Measurements from ENCODE around the gene GNG12.
A peak's percentile ranks its signal among the peaks of the same experiment; 100 is the strongest.

GNG12 gene

DNA sequence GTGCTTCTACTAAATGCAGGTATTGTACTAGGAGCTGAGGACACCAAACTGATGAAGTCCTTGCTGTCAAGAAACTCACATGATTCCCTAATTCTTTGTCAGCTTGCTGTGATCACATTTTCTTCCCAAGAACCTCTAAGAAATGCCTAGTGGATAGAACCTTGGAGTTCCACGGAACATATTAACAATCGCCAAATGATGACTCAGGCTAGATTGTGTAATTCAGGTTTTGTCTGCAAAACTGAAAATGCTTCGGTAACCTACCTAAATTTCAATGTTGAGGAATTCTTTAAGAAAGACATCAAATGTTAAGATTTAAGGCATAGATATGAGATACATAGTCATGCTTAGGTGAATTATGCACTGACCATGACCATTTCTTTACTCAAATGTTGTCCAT is 150.0 kb downstream of the GNG12 start:
- FAIRE-seq = no peak
- DNase-seq (ENCODE audit: insufficient read length) = no peak
- TF ChIP-seq POLR2A (IDR thresholded peaks at IDR 0.05; ENCODE audit: low read depth, low read length) (no peak), POLR2AphosphoS5 (IDR thresholded peaks at IDR 0.05; ENCODE audit: low read depth, low read length) (no peak), TAF1 (IDR thresholded peaks at IDR 0.05; ENCODE audit: borderline replicate concordance, low read depth, low read length) (no peak)

DNA sequence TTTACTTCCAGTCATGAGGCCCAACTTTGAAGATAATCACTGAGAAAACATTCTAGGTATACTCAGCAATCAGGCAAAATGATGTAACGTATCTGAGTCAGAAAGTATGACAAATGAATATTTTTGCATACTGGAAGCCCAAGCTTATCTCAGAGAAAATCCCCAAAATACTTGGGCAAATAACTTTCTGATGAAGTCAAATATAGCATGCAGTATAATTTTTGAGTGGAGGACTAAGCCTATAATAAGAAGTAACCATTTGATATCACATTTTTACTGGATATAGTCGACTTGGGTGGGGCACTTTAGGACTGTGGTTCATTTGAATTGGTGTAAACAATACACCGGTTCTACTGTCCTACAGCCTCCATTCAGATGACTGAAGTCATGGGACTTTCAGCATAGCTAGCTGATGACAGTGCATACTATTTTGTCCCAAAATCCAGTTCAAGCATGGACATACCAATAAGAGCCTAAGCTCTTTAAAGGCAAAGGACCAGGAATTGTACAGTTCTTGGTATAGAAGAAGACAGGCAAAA is 150.5 kb downstream of the GNG12 start:
- DNase-seq (ENCODE audit: insufficient read length) (no peak), FAIRE-seq (no peak)

DNA sequence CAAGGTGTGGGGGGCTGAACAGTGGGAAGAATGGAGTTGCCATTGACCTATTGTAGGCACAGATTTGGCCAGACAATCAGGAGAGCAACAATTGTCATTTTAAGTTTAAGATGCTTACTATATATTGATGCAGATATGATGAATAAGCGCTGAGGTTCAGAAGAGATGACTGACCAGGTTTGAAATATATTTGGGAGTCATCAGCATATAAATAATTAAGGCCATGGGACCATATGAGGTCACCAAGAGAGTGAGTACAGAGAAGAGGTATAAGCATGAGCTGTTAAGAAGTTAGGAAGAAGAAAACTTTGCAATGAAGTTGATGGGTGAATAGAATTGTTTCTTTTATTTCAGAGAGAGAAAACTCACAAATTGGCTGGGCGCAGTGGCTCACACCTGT is 152.8 kb downstream of the GNG12 start:
- FAIRE-seq (no peak), DNase-seq (ENCODE audit: insufficient read length) (no peak)
- TF ChIP-seq TAF1 (IDR thresholded peaks at IDR 0.05; ENCODE audit: borderline replicate concordance, low read depth, low read length) (no peak), POLR2AphosphoS5 (IDR thresholded peaks at IDR 0.05; ENCODE audit: low read depth, low read length) (no peak), POLR2A (IDR thresholded peaks at IDR 0.05; ENCODE audit: low read depth, low read length) (no peak)

More for the DNA sequence above, 150.5 kb downstream of the GNG12 start:
- no peak for TF ChIP-seq POLR2AphosphoS5 (IDR thresholded peaks at IDR 0.05; ENCODE audit: low read depth, low read length)
- no peak for TF ChIP-seq TAF1 (IDR thresholded peaks at IDR 0.05; ENCODE audit: borderline replicate concordance, low read depth, low read length)
- TF ChIP-seq POLR2A (IDR thresholded peaks at IDR 0.05; ENCODE audit: low read depth, low read length) = no peak

DNA sequence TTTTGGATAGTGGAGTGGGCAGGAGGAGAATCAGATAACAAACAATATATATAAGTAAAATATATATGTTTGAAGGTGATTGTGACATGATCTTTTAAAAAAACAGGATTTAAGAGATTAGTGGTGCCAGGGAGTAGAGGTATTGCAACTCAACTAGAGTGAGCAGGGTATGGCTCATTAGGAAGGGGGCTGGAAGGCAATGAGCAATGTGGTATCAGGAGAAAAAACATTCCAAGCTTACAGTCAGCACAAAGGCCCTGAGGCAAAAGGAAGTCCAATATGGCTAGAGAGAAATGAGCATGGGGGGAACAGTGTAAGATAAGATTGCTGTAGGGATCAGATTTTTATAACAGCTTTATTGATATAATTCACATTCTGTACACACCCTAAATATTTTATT is 153.6 kb downstream of the GNG12 start:
- TF ChIP-seq POLR2A (IDR thresholded peaks at IDR 0.05; ENCODE audit: low read depth, low read length) = no peak
- DNase-seq (ENCODE audit: insufficient read length) = no peak
- FAIRE-seq = no peak

DNA sequence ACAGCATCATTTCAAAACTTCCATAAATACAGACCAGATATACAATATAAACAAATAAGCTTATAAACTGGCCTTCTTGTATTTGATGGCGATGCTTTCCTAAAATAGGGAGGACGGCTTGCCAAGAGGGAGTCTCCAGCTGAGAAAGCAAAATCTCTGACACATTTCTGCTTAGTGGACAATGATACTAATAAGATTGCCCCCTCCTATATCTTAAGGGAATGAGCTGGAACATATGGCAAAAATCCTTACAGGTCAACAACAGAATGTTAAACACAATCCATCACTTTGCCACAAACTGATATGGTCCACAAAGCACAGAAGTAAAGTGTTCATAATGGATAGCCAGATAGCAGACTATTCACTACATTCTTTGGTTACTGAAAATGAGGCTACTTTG is 155.3 kb downstream of the GNG12 start:
- FAIRE-seq = no peak
- TF ChIP-seq POLR2AphosphoS5 (IDR thresholded peaks at IDR 0.05; ENCODE audit: low read depth, low read length) = no peak
- no peak for TF ChIP-seq TAF1 (IDR thresholded peaks at IDR 0.05; ENCODE audit: borderline replicate concordance, low read depth, low read length)
- no peak for TF ChIP-seq POLR2A (IDR thresholded peaks at IDR 0.05; ENCODE audit: low read depth, low read length)

DNA sequence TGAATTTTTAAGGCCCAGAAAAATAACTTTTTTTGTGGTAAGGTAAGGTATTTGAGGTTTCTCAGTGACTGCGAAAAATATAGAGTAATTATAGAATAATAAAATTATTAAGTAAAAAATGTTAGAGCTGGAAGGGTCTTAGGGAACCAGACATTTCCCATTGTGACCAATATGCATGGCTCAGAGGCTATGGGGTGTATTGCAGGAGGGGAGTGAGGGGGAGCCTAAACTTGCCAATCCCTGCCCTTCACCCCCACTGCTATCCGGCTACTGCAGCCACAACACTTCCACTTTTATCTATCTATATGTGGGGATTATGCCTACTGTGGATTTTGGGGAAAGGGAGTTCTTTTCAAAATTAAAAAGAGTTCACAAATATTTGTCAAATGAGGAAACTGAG is 155.9 kb downstream of the GNG12 start:
- TF ChIP-seq POLR2AphosphoS5 (IDR thresholded peaks at IDR 0.05; ENCODE audit: low read depth, low read length) (no peak), TAF1 (IDR thresholded peaks at IDR 0.05; ENCODE audit: borderline replicate concordance, low read depth, low read length) (no peak), POLR2A (IDR thresholded peaks at IDR 0.05; ENCODE audit: low read depth, low read length) (no peak)
- FAIRE-seq = no peak
- DNase-seq (ENCODE audit: insufficient read length) = no peak

More for the DNA sequence above, 155.3 kb downstream of the GNG12 start:
- DNase-seq (ENCODE audit: insufficient read length) = no peak

DNA sequence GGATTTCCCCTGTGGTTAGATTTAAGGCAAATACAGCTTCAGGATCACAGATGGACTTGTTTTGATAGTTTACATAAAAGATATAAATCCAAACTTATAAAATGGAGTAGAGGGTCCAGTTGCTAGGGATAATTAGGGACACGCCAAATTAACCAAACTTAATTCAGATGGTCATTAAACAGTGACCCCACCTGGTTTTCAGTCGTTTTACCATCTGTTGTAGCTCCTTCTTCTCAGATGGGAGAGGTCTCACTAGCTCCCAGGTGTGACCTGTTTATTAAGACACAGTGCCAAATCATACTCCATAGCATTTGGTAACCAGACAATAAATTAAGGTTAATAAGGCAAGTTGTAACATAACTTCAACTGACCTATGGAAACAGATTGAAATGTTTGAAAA is 156.3 kb downstream of the GNG12 start:
- TF ChIP-seq POLR2AphosphoS5 (IDR thresholded peaks at IDR 0.05; ENCODE audit: low read depth, low read length) (no peak), TAF1 (IDR thresholded peaks at IDR 0.05; ENCODE audit: borderline replicate concordance, low read depth, low read length) (no peak), POLR2A (IDR thresholded peaks at IDR 0.05; ENCODE audit: low read depth, low read length) (no peak)
- no peak for DNase-seq (ENCODE audit: insufficient read length)
- FAIRE-seq = no peak

DNA sequence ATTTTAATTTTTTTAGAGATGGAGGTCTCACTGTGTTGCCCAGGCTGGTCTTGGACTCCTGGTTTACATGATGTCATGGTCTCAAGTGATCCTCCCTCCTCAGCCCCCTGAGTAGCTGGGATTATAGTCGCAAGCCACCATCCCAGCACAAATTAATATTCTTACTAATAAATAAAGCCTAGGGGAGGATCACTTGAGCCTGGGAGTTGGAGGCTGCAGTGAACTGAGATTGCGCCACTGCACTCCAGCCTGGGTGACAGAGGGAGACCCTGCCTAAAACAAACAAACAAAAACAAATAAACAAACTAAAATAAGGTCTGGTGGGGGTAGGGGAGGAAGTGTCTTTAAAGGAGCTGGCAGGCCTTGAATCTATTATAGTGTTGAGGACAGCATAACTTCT is 157.0 kb downstream of the GNG12 start:
- TF ChIP-seq POLR2A (IDR thresholded peaks at IDR 0.05; ENCODE audit: low read depth, low read length) = no peak
- FAIRE-seq (no peak), DNase-seq (ENCODE audit: insufficient read length) (no peak)

DNA sequence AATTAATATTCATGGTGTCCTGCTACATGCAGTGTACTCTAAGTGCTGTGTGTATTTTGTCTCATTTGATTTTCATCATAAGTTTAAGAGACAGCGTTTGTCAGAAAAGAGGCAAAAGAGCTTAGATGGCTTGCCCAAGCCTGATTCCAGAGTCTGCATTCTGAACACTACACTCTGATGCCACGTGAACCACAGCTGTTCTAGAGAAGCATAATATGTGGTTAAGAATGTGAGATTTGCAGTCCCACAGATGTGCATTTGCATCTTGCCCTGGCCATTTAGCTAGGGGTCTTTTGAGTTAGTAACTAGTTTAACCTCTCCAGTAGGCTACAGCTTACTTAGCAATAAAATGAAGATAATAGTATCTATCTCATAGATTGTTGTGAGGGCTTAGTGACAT is 157.5 kb downstream of the GNG12 start:
- FAIRE-seq (no peak), DNase-seq (ENCODE audit: insufficient read length) (no peak)
- no peak for TF ChIP-seq POLR2AphosphoS5 (IDR thresholded peaks at IDR 0.05; ENCODE audit: low read depth, low read length)
- TF ChIP-seq POLR2A (IDR thresholded peaks at IDR 0.05; ENCODE audit: low read depth, low read length) = no peak
- TF ChIP-seq TAF1 (IDR thresholded peaks at IDR 0.05; ENCODE audit: borderline replicate concordance, low read depth, low read length) = no peak

DNA sequence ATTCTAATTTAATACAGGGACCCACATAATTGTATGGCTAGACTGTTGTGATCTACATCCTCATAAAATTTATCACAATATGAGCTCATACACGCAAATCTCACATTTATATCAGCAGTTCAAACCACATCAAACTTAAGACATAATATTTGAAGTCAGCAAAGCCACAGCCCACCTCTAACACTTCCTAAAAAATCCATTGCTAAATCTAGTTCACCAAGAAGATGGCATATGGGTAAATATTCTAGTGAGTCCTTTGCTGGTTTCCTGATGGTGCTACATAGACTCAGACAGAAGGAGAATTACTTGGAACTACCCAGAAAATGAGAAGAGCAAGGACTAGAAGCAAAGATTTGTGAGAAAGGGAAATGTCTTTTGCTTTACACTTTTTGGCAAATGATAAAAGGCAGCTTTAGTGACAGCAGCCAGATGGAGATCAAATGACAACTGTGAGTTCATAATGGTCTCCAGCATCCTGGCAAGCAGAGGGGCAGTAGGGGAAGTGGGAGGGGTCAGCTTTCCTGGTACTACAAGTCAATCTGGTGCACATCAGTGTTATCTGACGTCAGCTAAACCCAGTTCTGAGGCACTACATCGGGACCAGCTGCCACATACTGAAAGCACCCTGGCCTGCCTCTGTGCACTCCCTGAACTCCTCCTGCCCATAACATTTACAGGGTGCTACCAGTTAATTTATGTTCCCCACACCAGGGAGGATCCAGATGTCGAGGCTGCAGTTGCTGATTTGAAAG is 158.8 kb downstream of the GNG12 start:
- TF ChIP-seq POLR2A (IDR thresholded peaks at IDR 0.05; ENCODE audit: low read depth, low read length) = no peak
- TF ChIP-seq POLR2AphosphoS5 (IDR thresholded peaks at IDR 0.05; ENCODE audit: low read depth, low read length) = no peak
- TF ChIP-seq TAF1 (IDR thresholded peaks at IDR 0.05; ENCODE audit: borderline replicate concordance, low read depth, low read length) = no peak
- FAIRE-seq (peak; percentile 17), DNase-seq (ENCODE audit: insufficient read length) (no peak)

DNA sequence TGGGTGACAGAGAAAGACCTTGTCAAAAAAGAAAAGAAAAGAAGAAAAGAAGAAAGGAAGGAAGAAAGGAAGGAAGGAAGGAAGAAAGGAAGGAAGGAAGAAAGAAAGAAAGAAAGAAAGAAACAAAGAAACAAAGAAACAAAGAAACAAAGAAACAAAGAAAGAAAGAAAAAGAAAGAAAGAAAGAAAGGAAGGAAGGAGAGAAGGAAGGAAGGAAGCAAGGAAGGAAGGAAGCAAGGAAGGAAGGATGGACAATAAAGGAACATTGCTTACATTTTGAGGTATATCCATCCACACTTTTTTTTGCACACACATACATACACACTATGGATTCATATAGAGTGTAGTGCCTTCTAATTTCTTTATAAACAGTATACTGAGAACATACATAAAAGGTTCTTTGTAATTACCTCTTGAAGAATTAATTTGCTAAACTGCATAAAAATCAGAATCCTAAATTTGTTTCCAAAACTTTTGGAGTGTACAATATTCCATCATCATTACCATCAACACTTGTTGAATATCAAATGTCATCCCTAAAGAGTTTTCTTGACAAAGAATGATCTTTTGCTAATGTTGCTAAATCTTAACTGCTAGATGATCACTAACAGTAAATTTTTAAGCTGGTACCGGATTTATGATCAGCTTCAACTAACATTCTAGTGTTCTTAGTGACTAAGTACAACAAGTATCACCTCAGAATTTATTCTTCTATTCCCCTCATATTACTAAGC is 159.6 kb downstream of the GNG12 start:
- no peak for TF ChIP-seq POLR2A (IDR thresholded peaks at IDR 0.05; ENCODE audit: low read depth, low read length)
- TF ChIP-seq TAF1 (IDR thresholded peaks at IDR 0.05; ENCODE audit: borderline replicate concordance, low read depth, low read length) = no peak
- TF ChIP-seq POLR2AphosphoS5 (IDR thresholded peaks at IDR 0.05; ENCODE audit: low read depth, low read length) = no peak
- DNase-seq (ENCODE audit: insufficient read length) = no peak
- no peak for FAIRE-seq

DNA sequence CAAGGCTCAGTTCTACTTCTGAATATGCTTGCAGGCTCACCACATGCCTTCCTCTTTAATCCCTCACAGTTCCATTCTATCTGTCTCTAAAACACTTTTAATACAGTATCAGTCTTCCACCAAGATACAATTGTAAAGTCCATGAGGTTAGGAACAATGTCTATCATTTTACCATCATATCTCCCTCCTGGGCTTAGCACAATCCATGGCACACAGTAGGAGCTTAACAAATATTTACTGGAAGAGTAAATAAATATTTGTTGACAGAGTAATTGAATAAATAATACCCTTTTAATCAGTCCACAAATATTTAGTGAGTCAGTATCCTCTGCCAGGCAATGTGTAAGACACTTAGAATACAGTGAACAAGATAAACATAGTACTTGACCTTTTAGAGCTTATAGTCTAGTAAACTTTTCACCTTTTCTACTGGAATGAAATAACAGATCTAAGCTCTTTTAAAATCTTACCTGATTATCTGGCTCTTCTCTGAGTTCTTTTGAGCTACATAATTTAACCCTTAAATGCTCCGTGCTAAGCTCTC is 160.9 kb downstream of the GNG12 start:
- FAIRE-seq (no peak), DNase-seq (ENCODE audit: insufficient read length) (no peak)
- no peak for TF ChIP-seq TAF1 (IDR thresholded peaks at IDR 0.05; ENCODE audit: borderline replicate concordance, low read depth, low read length)
- no peak for TF ChIP-seq POLR2A (IDR thresholded peaks at IDR 0.05; ENCODE audit: low read depth, low read length)
- TF ChIP-seq POLR2AphosphoS5 (IDR thresholded peaks at IDR 0.05; ENCODE audit: low read depth, low read length) = no peak
